K562 (cell line): ENCODE measurements around the gene TAF1D. TPM values are rescaled to one million over a fixed set of nuclear protein-coding genes. Genes with fewer than 3 reads are reported as not detected.

Experiments
- ATAC-seq: fragments of 200-7000 bp; cut with Tn5 transposase; 3 replicates; pipeline ENCODE4 v1.9.1; 2020; ENCODE audit warnings: moderate library complexity
- BruUV-seq: library from RNA; stranded (reverse); fragments of 400-500 nt; replicated peaks from 2 replicates; lab custom pipeline; 2021; lab: Mats Ljungman, UMichigan
- CTCF ChIA-PET: fragments of 300-600 bp; formaldehyde crosslinking; extraction: SDS; loops from one replicate; lab custom pipeline; 2021; ENCODE audit warnings: low intra/inter-chr PET ratio; lab: Yijun Ruan, JAX
- POLR2A ChIA-PET: fragments of 300-600, 350-650 bp; sonication (Branson Sonifier 250); formaldehyde crosslinking; extraction: SDS; loops from one replicate; lab custom pipeline; 2021; ENCODE audit warnings: antibody characterized with exemption, inconsistent platforms; lab: Yijun Ruan, JAX
- DNase-seq, 4 experiments: peaks; one replicate each; pipeline versions ENCODE4 v3.0.0 to v3.0.0-alpha.2; 2011 to 2018; ENCODE audit warnings: low spot score in 3 of 4, mixed read lengths in 3 of 4; ENCODE audit errors: extremely low read depth in 1 of 4
- FAIRE-seq: peaks from 2 replicates; lab custom pipeline; 2011; peaks lifted over from hg19 to GRCh38; lab: Jason Lieb, UNC
- H2AFZ ChIP-seq: 2 replicates; pipeline ENCODE4 v1.6.0; 2011; ENCODE audit warnings: low read depth, low read length, control low read depth, inconsistent platforms
- H3K27ac ChIP-seq: fragments of 200-600 bp; 3 replicates; pipeline ENCODE4 v1.8.0; 2011; ENCODE audit warnings: low read depth, mild to moderate bottlenecking, control low read depth, inconsistent platforms, low read length, moderate library complexity, mixed read lengths; ENCODE audit errors: extremely low read depth
- H3K27me3 ChIP-seq, 2 experiments: fragments of 300-600 bp in 1 of 2; 2 replicates in 1 of 2; 3 replicates in 1 of 2; pipeline versions ENCODE4 v1.6.0 to v1.8.0; 2011; ENCODE audit warnings: inconsistent platforms in 2 of 2, low read length in 2 of 2, mild to moderate bottlenecking in 1 of 2, mixed read lengths in 1 of 2, moderate library complexity in 1 of 2; ENCODE audit not compliant: control insufficient read depth in 2 of 2, insufficient read depth in 2 of 2
- H3K36me3 ChIP-seq: fragments of 300-600 bp; 3 replicates; pipeline ENCODE4 v1.8.0; 2011; ENCODE audit warnings: mild to moderate bottlenecking, low read length, inconsistent platforms; ENCODE audit not compliant: control insufficient read depth, insufficient read depth
- H3K4me1 ChIP-seq, 2 experiments: fragments of 200-600 bp in 1 of 2; replicated peaks in 1 of 2; 2 replicates in 1 of 2; 3 replicates in 1 of 2; pipeline versions ENCODE4 v1.5.1 to v1.8.0; 2011; ENCODE audit warnings: inconsistent platforms in 2 of 2, low read length in 2 of 2, mild to moderate bottlenecking in 1 of 2, mixed read lengths in 1 of 2, moderate library complexity in 1 of 2; ENCODE audit not compliant: control insufficient read depth in 2 of 2, insufficient read depth in 2 of 2
- H3K4me2 ChIP-seq: 2 replicates; pipeline ENCODE4 v1.6.1; 2011; ENCODE audit warnings: low read length, control low read depth, inconsistent platforms, mixed read lengths; ENCODE audit not compliant: insufficient read depth
- H3K4me3 ChIP-seq: fragments of 200-600 bp; sonication (generic), shearing (Covaris generic); 2 replicates; pipeline ENCODE4 v1.5.1; 2016; ENCODE audit warnings: control low read depth, inconsistent platforms
- H3K79me2 ChIP-seq: fragments of 200-600 bp; 3 replicates; pipeline ENCODE4 v1.8.0; 2011; ENCODE audit warnings: low read length, inconsistent platforms; ENCODE audit not compliant: control insufficient read depth, insufficient read depth
- H3K9ac ChIP-seq, 2 experiments: 2 replicates each; pipeline versions ENCODE4 v1.6.0 to v1.6.1; 2011; ENCODE audit warnings: low read depth in 2 of 2, low read length in 2 of 2, control low read depth in 1 of 2, inconsistent platforms in 1 of 2, mild to moderate bottlenecking in 1 of 2, mixed read lengths in 1 of 2; ENCODE audit not compliant: insufficient read depth in 1 of 2
- H3K9me1 ChIP-seq: one replicate; pipeline ENCODE4 v1.6.0; 2011; ENCODE audit warnings: inconsistent platforms, mild to moderate bottlenecking, low read length, moderate library complexity; ENCODE audit not compliant: control insufficient read depth, insufficient read depth
- H3K9me3 ChIP-seq: replicated peaks from 2 replicates; pipeline ENCODE4 v1.5.1; 2011; ENCODE audit warnings: low read depth, low read length, inconsistent platforms; ENCODE audit not compliant: control insufficient read depth, insufficient read depth
- H4K20me1 ChIP-seq: replicated peaks from 2 replicates; pipeline ENCODE4 v1.6.1; 2011; ENCODE audit warnings: low read length, inconsistent platforms, mixed read lengths; ENCODE audit not compliant: control insufficient read depth, insufficient read depth
- FOS ChIP-seq: IDR thresholded peaks from 3 replicates; pipeline ENCODE4 v1.6.1; 2011; ENCODE audit not compliant: insufficient read length; ENCODE audit errors: extremely low read depth
- HIVEP1 ChIP-seq: fragments of 250-450 bp; sonication (Bioruptor Pico); IDR thresholded peaks from 2 replicates; pipeline ENCODE4 v1.4.0; 2020; ENCODE audit warnings: mild to moderate bottlenecking
- ILF3 ChIP-seq: fragments of 450-650 bp; IDR thresholded peaks from 2 replicates; pipeline ENCODE4 v1.6.1; 2018; ENCODE audit warnings: antibody characterized with exemption, mild to moderate bottlenecking, moderate library complexity, borderline replicate concordance
- POLR2A ChIP-seq: fragments of 450-650 bp; conservative IDR thresholded peaks from 2 replicates; pipeline ENCODE4 v1.6.1; 2016
- POLR2AphosphoS5 ChIP-seq: IDR thresholded peaks from 2 replicates; pipeline ENCODE4 v1.6.1; 2011; ENCODE audit warnings: mild to moderate bottlenecking, low read depth, low read length, moderate library complexity; ENCODE audit not compliant: control insufficient read depth, insufficient read depth
- POLR2B ChIP-seq: fragments of 450-650 bp; IDR thresholded peaks from 2 replicates; pipeline ENCODE4 v1.6.1; 2018; ENCODE audit warnings: low read depth; ENCODE audit not compliant: partially characterized antibody
- POLR2G ChIP-seq: fragments of 200-400 bp; formaldehyde crosslinking; IDR thresholded peaks from 2 replicates; pipeline ENCODE4 v1.6.1; 2017; ENCODE audit warnings: low read depth, mild to moderate bottlenecking, antibody characterized with exemption, low read length, moderate library complexity
- RBFOX2 ChIP-seq: fragments of 200-400 bp; formaldehyde crosslinking; IDR thresholded peaks from 2 replicates; pipeline ENCODE4 v1.6.1; 2017; ENCODE audit warnings: low read depth, mild to moderate bottlenecking, low read length, moderate library complexity
- SUPT5H ChIP-seq: fragments of 450-650 bp; IDR thresholded peaks from 2 replicates; pipeline ENCODE4 v1.6.1; 2016
- ZNF324 ChIP-seq: fragments of 250-450 bp; sonication (Bioruptor Pico); IDR thresholded peaks from 2 replicates; pipeline ENCODE4 v1.4.0; 2020; ENCODE audit warnings: mild to moderate bottlenecking
- WGBS: fragments of 100-300 bp; shearing (Covaris generic); methylation state at CpG from one replicate; pipeline ENCODE4 v1.1.6; 2016; ENCODE audit warnings: low coverage, mixed read lengths; ENCODE audit not compliant: insufficient coverage; ENCODE audit errors: missing lambda C conversion rate; 5-methylcytosine and 5-hydroxymethylcytosine counted together
- in situ Hi-C: fragments of 300-500 bp; cut with MboI; formaldehyde crosslinking; loops from 4 replicates; pipeline ENCODE4 v1.15.0; 2018; ENCODE audit warnings: inconsistent platforms, mixed read lengths
- intact Hi-C: fragments of 100-400 bp; cut with micrococcal nuclease; formaldehyde crosslinking; loops from 2 replicates; pipeline ENCODE4 v1.14.2; 2022
- polyA plus RNA-seq, 8 experiments: library from polyadenylated mRNA; depleted of rRNA in 4 of 8; stranded (reverse) in 5 of 8; unstranded in 3 of 8; fragments of >200 nt; fragmentation: Nextera tagmentation in 2 of 8; fragmentation: Illumina TruSeq in 1 of 8; extraction: Ambion mirVana in 2 of 8; extraction: Trizol in 1 of 8; gene quantifications; 2 replicates each; pipeline versions ENCODE4 v1.2.1 to v1.2.3, GENCODE V29; 2011 to 2014; ENCODE audit warnings: inconsistent platforms in 1 of 8, missing spikeins in 1 of 8
- total RNA-seq, 7 experiments: library from RNA; depleted of rRNA in 6 of 7; stranded (reverse); fragments of >200 nt in 6 of 7; fragmentation: Illumina TruSeq in 2 of 7; extraction: Trizol in 2 of 7; gene quantifications; 2 replicates each; pipeline versions ENCODE4 v1.2.1 to v1.2.3, GENCODE V29; 2011 to 2021; ENCODE audit warnings: low replicate concordance in 1 of 7
- TF ChIP-seq, protein P1 (sequence below): fragments of 450-650 bp; formaldehyde crosslinking; conservative IDR thresholded peaks from 2 replicates; pipeline ENCODE4 v1.4.0; 2022; ENCODE audit warnings: mild to moderate bottlenecking, missing genetic modification characterization

TAF1D gene
- total and polyA plus RNA-seq, 9 of the 15 experiments (the other 6 are each of a cell fraction or from before 2014, with no cell fraction given): 122 to 347 (median 250) TPM

DNA sequence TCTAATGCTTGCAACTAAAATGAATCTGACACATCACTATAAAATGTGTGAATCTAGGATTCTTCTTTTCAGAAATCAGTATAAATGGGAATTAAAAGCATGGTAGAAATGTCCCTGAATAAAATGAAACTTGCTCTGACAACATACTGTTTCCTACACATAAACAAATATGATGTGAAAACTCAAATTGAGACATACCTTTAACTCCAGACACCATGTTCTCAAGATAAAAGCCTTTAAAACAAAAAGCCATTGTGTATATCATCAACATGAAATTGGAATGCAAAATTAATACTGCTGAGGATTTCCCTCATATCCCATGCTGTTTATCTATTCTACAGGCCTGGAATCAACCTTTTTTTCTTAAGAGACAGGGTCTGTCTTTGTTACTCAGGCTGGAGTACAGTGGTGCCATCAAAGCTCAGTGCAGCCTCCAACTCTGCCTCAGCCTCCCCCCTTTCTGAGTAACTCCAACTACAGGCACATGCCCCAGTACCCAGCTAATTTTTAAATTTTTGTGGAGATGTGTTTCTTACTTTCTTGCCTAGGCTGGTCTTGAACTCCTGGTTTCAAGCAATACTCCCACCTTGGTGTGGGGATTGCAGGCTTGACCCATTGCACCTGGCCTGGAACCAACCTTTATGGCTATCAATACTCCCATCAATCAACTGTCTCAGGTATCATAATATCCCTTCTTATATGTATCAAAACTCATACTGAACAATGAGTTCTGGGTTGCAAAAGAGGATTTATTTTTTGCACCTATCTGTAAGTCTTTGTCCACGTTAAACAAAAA, 6.7 kb downstream of the TAF1D start:
- Histone ChIP-seq H3K9ac (peak overlapping the region in 1 of 2 experiments; percentile 12; a peak in 1 of 4 replicates), H3K27ac (no peak overlapping the region), H3K4me2 (0 out of 2 replicates have a peak overlapping the region, but pooled peaks have one; percentile 8), H3K27me3 (no peaks in the 10 kb centered on the region), H3K4me3 (no peak overlapping the region), H3K79me2 (peaks cover 76% of the 10 kb centered on the region), H3K4me1 (no peaks in the 10 kb centered on the region; a peak in 3 of 5 replicates)
- POLR2A ChIA-PET: interaction anchor here (0.6 to 1.2 kb wide), 3 partner anchors 13 to 419 kb away, joined by 3 to 5 read pairs (median 3); no protein-coding TSS in a partner anchor
- in situ Hi-C loops: no loop called here
- BruUV-seq: no TSS peak
- WGBS: 67% methylated on average over 1 of the region's 1 CpG
- FAIRE-seq: no peak
- TF ChIP-seq SUPT5H (peak; percentile 60; the same call in 1 of the 2 replicates), RBFOX2 (peak; percentile 26; the same call in 1 of the 2 replicates), POLR2AphosphoS5 (peak; percentile 50; the same call in 1 of the 2 replicates), POLR2A (peak; percentile 69), HIVEP1 (CRISPR knock-in tag) (no peak), POLR2B (peak; percentile 65), ZNF324 (CRISPR knock-in tag) (no peak), POLR2G (peak; percentile 34; the same call in 1 of the 2 replicates), ILF3 (0 out of 2 replicates have a peak, but pooled peaks have one; percentile 28), FOS (no peak)
- TF ChIP-seq, protein P1, sequence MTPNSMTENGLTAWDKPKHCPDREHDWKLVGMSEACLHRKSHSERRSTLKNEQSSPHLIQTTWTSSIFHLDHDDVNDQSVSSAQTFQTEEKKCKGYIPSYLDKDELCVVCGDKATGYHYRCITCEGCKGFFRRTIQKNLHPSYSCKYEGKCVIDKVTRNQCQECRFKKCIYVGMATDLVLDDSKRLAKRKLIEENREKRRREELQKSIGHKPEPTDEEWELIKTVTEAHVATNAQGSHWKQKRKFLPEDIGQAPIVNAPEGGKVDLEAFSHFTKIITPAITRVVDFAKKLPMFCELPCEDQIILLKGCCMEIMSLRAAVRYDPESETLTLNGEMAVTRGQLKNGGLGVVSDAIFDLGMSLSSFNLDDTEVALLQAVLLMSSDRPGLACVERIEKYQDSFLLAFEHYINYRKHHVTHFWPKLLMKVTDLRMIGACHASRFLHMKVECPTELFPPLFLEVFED: 0 out of 2 replicates have a peak, but pooled peaks have one; percentile 26
- TF ChIP-seq, all 486 proteins: peak for 8
- H4K20me1 ChIP-seq: peaks cover 4% of the 10 kb centered on the region
- H2AFZ ChIP-seq: no peak overlapping the region
- intact Hi-C loops: no loop called here
- H3K9me3 ChIP-seq: no peaks in the 10 kb centered on the region
- DNase-seq: no peak
- CTCF ChIA-PET: no interaction called here
- H3K36me3 ChIP-seq: peaks cover 100% of the 10 kb centered on the region
- peak; percentile 16 for ATAC-seq
- H3K9me1 ChIP-seq: no peaks in the 10 kb centered on the region
